Measurements from ENCODE around the gene UBIAD1. TPM values are rescaled to one million over a fixed set of nuclear protein-coding genes. Genes with fewer than 3 reads are reported as not detected.
"Not testable (repeated sequence)": the region's sequence is repeated elsewhere in the genome, so short reads cannot be mapped to it uniquely, and the experiment has no call there.

The UBIAD1 gene, protein sequence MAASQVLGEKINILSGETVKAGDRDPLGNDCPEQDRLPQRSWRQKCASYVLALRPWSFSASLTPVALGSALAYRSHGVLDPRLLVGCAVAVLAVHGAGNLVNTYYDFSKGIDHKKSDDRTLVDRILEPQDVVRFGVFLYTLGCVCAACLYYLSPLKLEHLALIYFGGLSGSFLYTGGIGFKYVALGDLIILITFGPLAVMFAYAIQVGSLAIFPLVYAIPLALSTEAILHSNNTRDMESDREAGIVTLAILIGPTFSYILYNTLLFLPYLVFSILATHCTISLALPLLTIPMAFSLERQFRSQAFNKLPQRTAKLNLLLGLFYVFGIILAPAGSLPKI
- 11.2 TPM for total RNA-seq
- long read RNA-seq, transcript UBIAD1-202 (2 exons, 3,646 nt) = major isoform, 16 of 18 reads
- long read RNA-seq, partial matches to known transcripts = 0 of 18 reads
- long read RNA-seq, other reads (novel, unspliced or antisense) = 2 of 18 reads

DNA sequence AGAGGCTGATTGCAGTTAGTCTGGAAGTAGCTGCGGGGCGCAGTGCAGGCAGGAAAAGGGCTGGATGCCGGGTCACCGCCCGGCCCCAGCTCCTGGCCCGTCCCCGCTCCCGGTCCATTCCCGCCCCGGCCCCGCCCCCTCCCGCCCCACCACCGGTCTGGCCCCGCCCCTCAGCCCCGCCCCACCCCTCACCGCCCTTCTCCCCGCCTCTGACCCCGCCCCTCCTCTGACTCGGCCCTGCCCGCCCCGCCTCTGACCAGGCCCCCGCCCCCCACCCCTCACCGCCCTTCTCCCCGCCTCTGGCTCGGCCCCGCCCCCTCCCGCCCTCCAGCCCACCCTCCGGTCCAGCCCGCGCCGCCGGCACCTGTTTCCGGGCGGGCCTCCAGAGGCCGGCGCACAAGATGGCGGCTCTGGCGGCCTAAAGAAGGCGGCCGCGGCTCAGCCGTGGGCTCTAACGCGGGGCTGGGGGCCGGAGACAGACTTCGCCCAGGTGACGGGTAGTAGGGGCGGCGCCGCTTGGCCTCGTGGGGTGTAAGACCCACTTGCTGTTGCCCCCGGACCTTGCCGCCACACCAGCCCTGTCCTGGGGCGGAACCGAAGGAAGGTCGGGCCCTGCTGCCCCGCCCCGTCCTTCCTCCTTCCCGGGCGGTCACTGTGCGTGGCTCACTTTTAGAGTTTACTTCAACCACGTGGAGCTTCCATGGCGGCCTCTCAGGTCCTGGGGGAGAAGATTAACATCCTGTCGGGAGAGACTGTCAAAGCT lies at the start of gene UBIAD1:
Gene UBIAD1 (plus strand): TSS at position 367 of the 763 bp plus-strand sequence. CDS start 334 bp downstream, at position 701.
- intact Hi-C loops (cut with DNase I) = loop anchor here (1.0 kb wide), 1 partner anchor 11 kb away; the partner anchor contains the start of gene MTOR
- DNase-seq (ENCODE audit: missing footprints) (peak; percentile 93), ATAC-seq (peak; percentile 94)

- intact Hi-C loops (cut with DNase I) = no loop called here
- DNase-seq (ENCODE audit: missing footprints) = no peak
- ATAC-seq = no peak
These were observed 45.6 kb upstream of the UBIAD1 start for GRCh38 chr1:11227106-11228077.

DNA sequence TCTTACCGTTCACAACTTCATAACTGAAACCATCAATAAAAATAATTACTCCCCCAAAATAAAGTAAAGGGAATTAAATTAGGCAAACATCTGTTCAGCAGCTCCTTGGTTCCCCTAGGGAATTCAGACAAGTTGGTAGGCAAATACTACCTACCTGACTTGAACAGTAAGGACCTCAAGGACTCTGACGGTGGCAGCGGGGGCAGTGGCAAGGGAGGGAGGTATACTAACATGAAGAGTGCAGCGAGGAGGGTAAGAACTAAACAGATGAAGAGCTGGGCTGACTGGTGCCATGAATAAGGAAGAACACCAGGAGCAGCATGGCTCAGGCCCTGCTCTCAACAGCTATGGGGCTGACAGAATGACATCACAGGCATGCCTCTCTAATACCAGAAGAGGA lies 43.8 kb upstream of the UBIAD1 start:
- no peak for DNase-seq (ENCODE audit: missing footprints)
- intact Hi-C loops (cut with DNase I) = no loop called here
- no peak for ATAC-seq

DNA sequence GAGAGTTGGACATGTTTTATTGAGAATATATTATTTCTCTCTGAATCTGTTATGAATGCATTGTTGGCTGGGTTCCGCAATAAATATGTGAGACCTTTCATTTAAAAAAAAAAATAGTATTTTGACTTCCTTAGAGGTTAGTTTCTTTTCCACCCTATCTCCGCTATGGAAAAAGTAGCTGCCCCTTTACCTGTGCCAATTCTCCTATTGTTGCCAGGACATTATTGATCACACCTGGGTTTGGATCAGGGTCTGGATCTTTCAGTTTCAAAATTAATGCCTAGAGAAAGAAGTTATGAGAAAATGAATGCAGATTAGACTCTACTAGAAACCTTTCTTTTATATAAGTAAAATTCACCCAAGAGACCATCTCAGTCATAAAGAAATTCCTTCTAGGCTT lies 39.8 kb upstream of the UBIAD1 start:
- ATAC-seq (no peak), DNase-seq (ENCODE audit: missing footprints) (no peak)
- intact Hi-C loops (cut with DNase I) = no loop called here

- DNase-seq (ENCODE audit: missing footprints) = no peak
- peak; percentile 13 for ATAC-seq
- intact Hi-C loops (cut with DNase I) = no loop called here
These were observed 35.6 kb upstream of the UBIAD1 start for GRCh38 chr1:11237356-11237755.

- no peak for ATAC-seq
- intact Hi-C loops (cut with DNase I) = no loop called here
- no peak for DNase-seq (ENCODE audit: missing footprints)
These were observed 34.7 kb upstream of the UBIAD1 start for GRCh38 chr1:11238311-11238710.

DNA sequence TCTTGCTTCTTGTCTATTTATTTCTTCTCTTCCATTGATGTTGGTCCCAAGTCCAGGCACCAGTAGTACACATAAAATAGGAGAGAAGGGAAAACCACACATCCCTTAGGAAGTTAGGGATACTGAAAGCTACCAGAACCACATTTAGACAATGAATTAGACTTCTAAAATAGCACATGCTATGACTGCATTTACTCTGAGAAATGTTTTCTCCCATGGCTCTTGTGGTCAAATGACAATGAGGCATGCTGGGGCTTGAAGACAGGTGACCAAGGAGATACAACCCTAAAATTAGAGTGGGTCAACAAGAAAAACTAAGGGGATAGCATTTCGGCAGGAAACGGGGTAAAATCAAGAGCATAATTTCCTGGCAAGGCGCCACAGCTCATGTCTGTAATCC lies 27.8 kb upstream of the UBIAD1 start:
- intact Hi-C loops (cut with DNase I) = no loop called here

GRCh38 chr1:11245904-11246719 lies 26.9 kb upstream of the UBIAD1 start:
- intact Hi-C loops (cut with DNase I) = no loop called here
- DNase-seq (ENCODE audit: missing footprints) (no peak), ATAC-seq (no peak)

More for the DNA sequence above, 27.8 kb upstream of the UBIAD1 start:
- no peak for DNase-seq (ENCODE audit: missing footprints)
- ATAC-seq = no peak

GRCh38 chr1:11248169-11248568 lies 24.8 kb upstream of the UBIAD1 start:
- intact Hi-C loops (cut with DNase I) = no loop called here
- no peak for DNase-seq (ENCODE audit: missing footprints)
- no peak for ATAC-seq

DNA sequence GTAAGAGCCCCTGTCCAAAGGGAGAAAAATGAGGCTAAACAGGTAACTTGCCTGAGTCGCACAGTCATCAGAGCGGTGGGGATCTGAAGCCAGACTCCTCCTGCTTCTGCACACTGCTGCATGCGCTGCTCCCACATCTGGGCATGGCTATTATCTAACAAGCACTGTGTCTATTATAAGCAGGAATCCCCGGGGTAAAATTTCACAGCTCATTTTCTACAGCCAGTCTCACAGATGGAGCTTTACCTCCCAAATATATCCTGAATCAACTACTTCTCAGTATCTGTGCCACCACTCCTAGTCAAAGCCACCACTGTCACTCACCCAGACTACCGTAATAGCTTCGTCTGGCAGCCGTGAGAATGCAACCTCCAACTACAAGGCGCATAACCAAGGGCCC lies 20.5 kb upstream of the UBIAD1 start:
- ATAC-seq (no peak), DNase-seq (ENCODE audit: missing footprints) (no peak)
- intact Hi-C loops (cut with DNase I) = no loop called here

- DNase-seq (ENCODE audit: missing footprints) (no peak), ATAC-seq (no peak)
- intact Hi-C loops (cut with DNase I) = no loop called here
These were observed 19.8 kb upstream of the UBIAD1 start for GRCh38 chr1:11253226-11253625.

- ATAC-seq = no peak
These were observed 16.7 kb upstream of the UBIAD1 start for GRCh38 chr1:11256299-11256698.

GRCh38 chr1:11262171-11263049 lies 10.6 kb upstream of the UBIAD1 start, which contains the start of gene MTOR:
MTOR (minus strand) TSS chr1:11262551; CDS start chr1:11259409, 3,142 bp downstream.
- DNase-seq (ENCODE audit: missing footprints) = peak; percentile 99
- peak; percentile 100 for ATAC-seq
- intact Hi-C loops (cut with DNase I) = loop anchor here (1.0 kb wide), 1 partner anchor 11 kb away; the partner anchor contains the start of gene UBIAD1

More at GRCh38 chr1:11256299-11256698, 16.7 kb upstream of the UBIAD1 start:
- DNase-seq (ENCODE audit: missing footprints) = no peak
- intact Hi-C loops (cut with DNase I) = no loop called here

DNA sequence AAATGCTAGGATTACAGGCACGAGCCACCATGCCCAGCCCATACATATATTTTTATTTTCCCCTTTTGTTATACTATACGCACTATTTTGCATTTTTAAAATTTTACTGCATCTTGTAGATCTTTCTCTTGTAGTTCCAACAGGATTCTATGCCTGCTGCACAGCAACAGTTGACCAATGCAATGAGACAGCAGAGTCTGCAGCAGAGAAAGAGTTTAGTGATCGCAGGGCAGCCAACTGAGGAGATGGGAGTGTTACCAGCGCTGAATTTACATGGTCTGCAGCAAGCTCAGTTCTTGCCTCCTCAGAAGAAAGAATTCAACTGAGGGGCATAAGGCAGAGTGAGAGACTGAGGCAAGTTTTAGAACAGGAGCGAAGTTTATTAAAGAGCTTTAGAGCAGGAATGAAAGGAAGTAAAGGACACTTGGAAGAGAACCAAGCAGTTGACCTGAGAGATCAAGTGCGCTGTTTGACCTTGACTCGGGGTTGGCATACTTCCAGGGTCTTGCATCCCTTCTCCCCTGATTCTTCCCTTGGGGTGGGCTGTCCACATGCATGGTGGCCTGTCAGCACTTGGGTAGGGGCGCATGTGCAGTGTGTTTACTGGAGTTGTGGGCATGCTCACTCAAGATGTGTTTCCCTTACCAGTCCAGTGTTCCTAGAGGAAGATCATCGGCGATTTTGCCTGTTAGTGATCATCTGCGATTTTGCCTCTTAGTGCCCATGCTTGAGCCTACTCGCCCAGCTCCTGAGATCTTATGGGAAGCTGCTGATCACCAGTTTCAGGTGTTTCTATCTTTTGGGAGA lies 6.5 kb upstream of the UBIAD1 start:
- intact Hi-C loops (cut with DNase I) = no loop called here
- DNase-seq (ENCODE audit: missing footprints) = no peak
- no peak for ATAC-seq

- ATAC-seq; DNase-seq (ENCODE audit: missing footprints); intact Hi-C loops (cut with DNase I): not testable (repeated sequence)
These were observed 5.4 kb upstream of the UBIAD1 start for GRCh38 chr1:11267350-11268337.
